Measurements from ENCODE around the gene SCN4A.

DNA sequence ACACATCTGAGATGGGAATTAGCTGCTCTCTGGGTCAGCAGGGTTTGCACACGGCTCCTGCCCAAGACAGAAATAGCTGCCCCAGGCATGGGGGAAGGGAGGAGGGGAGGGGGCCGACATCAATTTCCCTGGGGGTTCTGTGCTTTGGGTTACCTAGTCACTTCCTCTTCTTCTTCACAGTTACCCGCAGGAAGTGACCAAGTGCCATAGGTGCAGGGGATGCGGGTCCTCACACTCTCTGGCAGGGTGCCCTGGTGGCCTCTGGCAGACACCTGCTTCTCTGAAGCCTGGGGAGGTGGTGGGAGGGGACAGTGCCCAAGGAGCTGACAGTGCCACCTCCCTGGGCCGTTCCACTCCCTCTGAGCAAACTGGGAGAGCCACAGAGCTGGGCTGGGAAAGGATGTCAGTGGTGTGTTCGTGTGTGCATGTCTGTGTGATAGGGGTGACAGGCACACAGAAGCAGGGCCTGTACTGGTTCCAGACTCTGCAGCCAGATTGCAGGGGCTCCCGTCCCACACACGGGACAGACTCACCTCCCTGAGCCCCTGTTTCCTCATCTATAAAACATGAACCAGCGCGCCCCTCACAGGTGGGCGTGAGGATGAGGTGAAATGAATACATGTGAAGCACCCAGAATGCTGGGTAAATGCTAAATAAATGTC, 18.2 kb downstream of the SCN4A start:
- no peak for TF ChIP-seq ZFP36 (IDR thresholded peaks at IDR 0.05; ENCODE audit: borderline replicate concordance, low read depth, low read length, partially characterized antibody)
- TF ChIP-seq, protein P1, sequence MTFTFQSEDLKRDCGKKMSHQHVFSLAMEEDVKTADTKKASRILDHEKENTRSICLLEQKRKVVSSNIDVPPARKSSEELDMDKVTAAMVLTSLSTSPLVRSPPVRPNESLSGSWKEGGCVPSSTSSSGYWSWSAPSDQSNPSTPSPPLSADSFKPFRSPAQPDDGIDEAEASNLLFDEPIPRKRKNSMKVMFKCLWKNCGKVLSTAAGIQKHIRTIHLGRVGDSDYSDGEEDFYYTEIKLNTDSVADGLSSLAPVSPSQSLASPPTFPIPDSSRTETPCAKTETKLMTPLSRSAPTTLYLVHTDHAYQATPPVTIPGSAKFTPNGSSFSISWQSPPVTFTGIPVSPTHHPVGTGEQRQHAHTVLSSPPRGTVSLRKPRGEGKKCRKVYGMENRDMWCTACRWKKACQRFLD (CRISPR knock-in tag; IDR thresholded peaks at IDR 0.05; ENCODE audit: borderline replicate concordance): no peak
- no peak for TF ChIP-seq PHF21A (CRISPR knock-in tag; IDR thresholded peaks at IDR 0.05)
- TF ChIP-seq MTA1 (CRISPR knock-in tag; IDR thresholded peaks at IDR 0.05; ENCODE audit: borderline replicate concordance): no peak
- no peak for TF ChIP-seq BHLHE40 (IDR thresholded peaks at IDR 0.05; ENCODE audit: low read length)
- no peak for TF ChIP-seq KDM5A (IDR thresholded peaks at IDR 0.05; ENCODE audit: borderline replicate concordance, low read length)

Measured in HepG2 (cell line).